Spinal cord (tissue), 10 donors: Measurements from ENCODE around the gene HYAL2. TPM values are rescaled to one million over a fixed set of nuclear protein-coding genes. Genes with fewer than 3 reads are reported as not detected.
A peak's percentile ranks its signal among the peaks of the same experiment; 100 is the strongest.

Source experiments
- DNase-seq, 6 donors: peaks; one replicate each; pipeline versions ENCODE4 v3.0.0 to v3.0.0-alpha.2; 2013 to 2015; ENCODE audit warnings: low spot score in 6 of 6, low read depth in 4 of 6
- H3K27ac ChIP-seq: one replicate; pipeline ENCODE4 v1.5.1; 2013; ENCODE audit warnings: low read depth, low read length, control low read depth
- H3K27me3 ChIP-seq: one replicate; pipeline ENCODE4 v1.6.1; 2013; ENCODE audit warnings: low read length; ENCODE audit not compliant: control insufficient read depth, insufficient read depth
- H3K36me3 ChIP-seq: one replicate; pipeline ENCODE4 v1.6.1; 2013; ENCODE audit warnings: low read length; ENCODE audit not compliant: control insufficient read depth, insufficient read depth
- H3K4me1 ChIP-seq: one replicate; pipeline ENCODE4 v1.6.1; 2013; ENCODE audit warnings: low read length; ENCODE audit not compliant: control insufficient read depth, insufficient read depth
- H3K4me3 ChIP-seq: one replicate; pipeline ENCODE4 v1.5.1; 2013; ENCODE audit warnings: low read depth, low read length, control low read depth
- H3K9me3 ChIP-seq: one replicate; pipeline ENCODE4 v1.6.1; 2013; ENCODE audit warnings: low read length; ENCODE audit not compliant: control insufficient read depth, insufficient read depth
- WGBS: methylation state at CpG from one replicate; pipeline ENCODE4 v1.1.5; 2013; ENCODE audit warnings: missing lambda C conversion rate; ENCODE audit not compliant: insufficient coverage; 5-methylcytosine and 5-hydroxymethylcytosine counted together
- polyA plus RNA-seq, 2 donors: library from polyadenylated mRNA; unstranded; fragments of 120-200 nt; gene quantifications; one replicate each; pipeline ENCODE4 v1.2.1, GENCODE V29; 2013; ENCODE audit not compliant: insufficient read length in 2 of 2
- total RNA-seq, 2 donors: library from RNA; depleted of rRNA in 1 of 2; stranded (reverse); fragments of 120-200 nt in 1 of 2; fragments of >200 nt in 1 of 2; gene quantifications; one replicate each; pipeline versions ENCODE4 v1.2.3 to v1.2.4, GENCODE V29; 2013 to 2014
- donor health status: healthy.

The HYAL2 gene
- total and polyA plus RNA-seq, 4 donors, result 30.0 to 92.3 (median 38.1) TPM

- H3K36me3 ChIP-seq, result peaks cover 37% of the 10 kb centered on the region
- H3K4me1 ChIP-seq, result peaks cover 59% of the 10 kb centered on the region
- H3K9me3 ChIP-seq, result no peaks in the 10 kb centered on the region
- no peaks in the 10 kb centered on the region for H3K27me3 ChIP-seq
- peak overlapping the region; percentile 97 for H3K27ac ChIP-seq
- 29% methylated on average over 11 of the region's 12 CpGs for WGBS
- peak in 5 of 6 donors; percentile 27 to 85 (median 43) for DNase-seq
- H3K4me3 ChIP-seq, result peak overlapping the region; percentile 83
Measured at GRCh38 chr3:50299929-50300680, 22.4 kb downstream of the HYAL2 start.

DNA sequence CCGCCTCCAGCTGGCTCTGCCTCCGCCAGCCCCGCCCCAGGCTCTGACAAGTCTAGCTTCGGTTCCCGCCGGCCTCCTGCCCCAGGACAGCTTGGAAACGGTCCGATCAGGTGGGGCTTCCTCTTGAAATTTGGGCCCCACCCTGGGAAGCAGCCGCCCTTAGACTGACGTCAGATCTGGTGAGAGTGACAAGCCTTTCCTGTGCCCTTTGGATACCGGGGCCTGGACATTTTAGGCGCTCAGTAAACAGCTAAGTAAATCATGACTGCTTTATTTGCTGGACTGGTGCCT is 23.0 kb downstream of the HYAL2 start:
- Histone ChIP-seq H3K27me3 (no peaks in the 10 kb centered on the region), H3K4me3 (peak overlapping the region; percentile 83), H3K4me1 (peaks cover 59% of the 10 kb centered on the region), H3K27ac (peak overlapping the region; percentile 97), H3K9me3 (no peaks in the 10 kb centered on the region), H3K36me3 (peaks cover 42% of the 10 kb centered on the region)
- 0% methylated on average over 12 of the region's 12 CpGs for WGBS
- DNase-seq, result no peak

DNA sequence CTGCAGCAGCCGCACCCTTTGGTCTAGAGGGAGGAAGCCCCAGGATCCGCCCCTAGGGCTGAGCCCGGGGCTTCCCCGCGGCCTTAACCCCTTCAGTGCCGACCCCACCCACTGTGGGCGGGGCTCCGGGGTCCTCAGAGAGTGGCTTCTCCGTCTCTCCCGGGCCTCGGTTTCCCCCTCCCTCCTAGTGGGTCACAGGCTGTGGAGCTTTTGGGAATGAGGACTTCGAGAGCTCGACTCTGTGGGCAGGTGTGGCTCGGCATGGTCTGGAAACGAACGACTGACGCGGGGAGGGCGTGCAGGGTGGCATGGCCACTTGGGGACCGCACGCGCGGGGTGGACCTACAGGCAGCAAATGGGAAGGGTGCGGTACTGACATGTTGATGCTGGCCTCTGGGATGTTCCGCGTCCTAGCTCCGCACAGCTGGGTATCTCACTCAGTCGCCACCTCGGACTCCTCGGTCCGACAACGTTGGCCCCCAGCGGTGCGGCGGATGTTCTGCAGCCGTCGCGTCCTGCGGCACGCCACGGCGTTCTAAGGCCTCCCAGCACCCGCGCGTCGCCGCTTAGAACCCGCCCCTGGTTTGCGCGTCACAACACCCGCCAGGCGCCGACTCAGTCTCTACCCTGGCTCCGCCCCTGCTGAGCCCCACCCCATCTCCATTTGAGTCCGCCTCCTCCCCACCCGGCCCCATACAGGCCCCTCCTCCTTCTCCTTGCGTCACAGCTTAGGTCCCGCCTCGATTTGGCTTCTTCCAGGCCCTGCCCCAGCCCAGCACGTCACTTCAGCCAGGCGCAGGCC is 23.5 kb downstream of the HYAL2 start, which contains the start of the genes HYAL3 and NAA80:
TSS of gene HYAL3 (minus strand) at position 570 of the 802 bp plus-strand sequence. CDS start 3,803 bp downstream, outside the sequence.
TSS of gene NAA80 (minus strand) at position 570 of the 802 bp plus-strand sequence. CDS start 1,942 bp downstream, outside the sequence.
- peak; percentile 96 to 100 (median 100) for DNase-seq
- no peaks in the 10 kb centered on the region for H3K9me3 ChIP-seq
- H3K4me3 ChIP-seq, result peak within 1 kb of the TSS; percentile 83
- under 1% methylated on average over 60 of the region's 61 CpGs for WGBS
- peaks cover 42% of the 10 kb centered on the region for H3K36me3 ChIP-seq
- peaks cover 59% of the 10 kb centered on the region for H3K4me1 ChIP-seq
- H3K27me3 ChIP-seq, result no peaks in the 10 kb centered on the region
- H3K27ac ChIP-seq, result peak within 1 kb of the TSS; percentile 97

DNA sequence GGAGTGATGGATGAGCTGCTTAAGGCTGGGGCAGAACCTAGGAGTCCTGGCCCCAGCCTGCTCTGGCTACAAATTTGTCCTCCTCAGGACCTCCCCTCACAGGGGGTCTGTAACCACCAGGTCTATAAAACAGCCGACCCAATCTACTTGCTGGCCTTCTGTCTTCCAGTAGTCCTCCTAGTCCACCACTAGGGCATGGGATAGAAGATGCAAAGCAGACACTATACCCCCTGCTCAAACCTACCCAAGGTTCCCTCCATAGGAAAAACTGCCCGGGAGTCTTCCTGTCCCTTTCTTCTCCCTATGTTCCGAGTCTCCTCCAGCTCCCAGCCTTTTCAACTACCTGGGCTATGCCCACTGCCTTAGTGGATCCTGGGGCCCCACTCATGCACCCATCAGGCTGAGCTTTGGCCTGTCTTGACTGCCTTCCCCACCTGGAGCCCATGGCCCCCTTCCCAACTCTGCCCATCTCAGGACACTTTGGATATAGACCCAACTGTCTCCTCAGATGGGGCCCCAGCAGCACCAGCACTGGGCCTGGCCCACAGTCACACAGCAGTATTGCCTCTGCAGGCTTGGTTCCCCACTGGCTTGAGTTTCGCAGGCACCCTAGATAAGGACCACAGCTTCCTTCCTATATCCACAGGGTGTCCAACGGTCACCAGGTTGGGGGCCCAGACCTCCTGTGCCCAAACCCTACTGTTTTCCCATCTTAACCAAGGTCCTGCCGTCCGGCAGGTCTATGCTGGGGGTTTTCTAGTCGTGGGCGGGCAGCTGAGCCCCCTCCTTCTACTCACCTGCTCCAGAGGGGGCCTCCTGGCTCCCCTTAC is 24.4 kb downstream of the HYAL2 start:
- 46% methylated on average over 9 of the region's 9 CpGs for WGBS
- Histone ChIP-seq H3K27me3 (no peaks in the 10 kb centered on the region), H3K9me3 (no peaks in the 10 kb centered on the region), H3K27ac (peak overlapping the region; percentile 97), H3K36me3 (peaks cover 42% of the 10 kb centered on the region), H3K4me1 (peaks cover 54% of the 10 kb centered on the region), H3K4me3 (peak overlapping the region; percentile 83)
- DNase-seq, result no peak

DNA sequence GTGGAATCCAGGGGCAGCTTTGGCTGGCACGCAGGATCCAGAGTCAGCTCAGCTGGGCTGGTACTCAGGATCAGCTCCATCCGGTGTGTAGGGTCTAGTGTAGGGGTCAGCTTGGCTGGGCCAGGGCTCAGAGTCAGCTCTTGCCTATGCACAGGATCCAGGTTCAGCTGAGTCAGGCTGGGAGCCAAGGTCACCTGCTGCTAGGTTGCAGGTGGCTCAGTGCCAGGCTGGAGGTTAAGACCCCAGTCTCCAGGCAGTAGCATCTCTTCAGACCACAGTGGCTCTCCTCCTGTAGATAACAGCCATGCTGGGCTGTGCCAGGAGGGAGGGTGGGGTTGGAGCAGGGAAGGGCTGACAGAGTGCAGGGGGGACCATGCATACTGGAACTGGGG is 25.2 kb downstream of the HYAL2 start:
- H3K9me3 ChIP-seq, result no peaks in the 10 kb centered on the region
- no peak for DNase-seq
- no peak overlapping the region for H3K27ac ChIP-seq
- H3K4me1 ChIP-seq, result peaks cover 54% of the 10 kb centered on the region
- H3K27me3 ChIP-seq, result no peaks in the 10 kb centered on the region
- peaks cover 38% of the 10 kb centered on the region for H3K36me3 ChIP-seq
- no peak overlapping the region for H3K4me3 ChIP-seq
- WGBS, result 96% methylated on average over 2 of the region's 2 CpGs

GRCh38 chr3:50296721-50297383 is 25.7 kb downstream of the HYAL2 start:
- Histone ChIP-seq H3K36me3 (peaks cover 32% of the 10 kb centered on the region), H3K4me3 (no peak overlapping the region), H3K9me3 (no peaks in the 10 kb centered on the region), H3K4me1 (peaks cover 51% of the 10 kb centered on the region), H3K27me3 (no peaks in the 10 kb centered on the region), H3K27ac (no peak overlapping the region)
- DNase-seq, result no peak
- WGBS, result 97% methylated on average over 18 of the region's 18 CpGs

- Histone ChIP-seq H3K9me3 (no peaks in the 10 kb centered on the region), H3K36me3 (peaks cover 30% of the 10 kb centered on the region), H3K4me3 (no peak overlapping the region), H3K27ac (no peak overlapping the region), H3K27me3 (no peaks in the 10 kb centered on the region), H3K4me1 (peaks cover 56% of the 10 kb centered on the region)
- 86% methylated on average over 5 of the region's 8 CpGs for WGBS
- DNase-seq, result no peak
Measured at GRCh38 chr3:50295553-50296431, 26.8 kb downstream of the HYAL2 start.

DNA sequence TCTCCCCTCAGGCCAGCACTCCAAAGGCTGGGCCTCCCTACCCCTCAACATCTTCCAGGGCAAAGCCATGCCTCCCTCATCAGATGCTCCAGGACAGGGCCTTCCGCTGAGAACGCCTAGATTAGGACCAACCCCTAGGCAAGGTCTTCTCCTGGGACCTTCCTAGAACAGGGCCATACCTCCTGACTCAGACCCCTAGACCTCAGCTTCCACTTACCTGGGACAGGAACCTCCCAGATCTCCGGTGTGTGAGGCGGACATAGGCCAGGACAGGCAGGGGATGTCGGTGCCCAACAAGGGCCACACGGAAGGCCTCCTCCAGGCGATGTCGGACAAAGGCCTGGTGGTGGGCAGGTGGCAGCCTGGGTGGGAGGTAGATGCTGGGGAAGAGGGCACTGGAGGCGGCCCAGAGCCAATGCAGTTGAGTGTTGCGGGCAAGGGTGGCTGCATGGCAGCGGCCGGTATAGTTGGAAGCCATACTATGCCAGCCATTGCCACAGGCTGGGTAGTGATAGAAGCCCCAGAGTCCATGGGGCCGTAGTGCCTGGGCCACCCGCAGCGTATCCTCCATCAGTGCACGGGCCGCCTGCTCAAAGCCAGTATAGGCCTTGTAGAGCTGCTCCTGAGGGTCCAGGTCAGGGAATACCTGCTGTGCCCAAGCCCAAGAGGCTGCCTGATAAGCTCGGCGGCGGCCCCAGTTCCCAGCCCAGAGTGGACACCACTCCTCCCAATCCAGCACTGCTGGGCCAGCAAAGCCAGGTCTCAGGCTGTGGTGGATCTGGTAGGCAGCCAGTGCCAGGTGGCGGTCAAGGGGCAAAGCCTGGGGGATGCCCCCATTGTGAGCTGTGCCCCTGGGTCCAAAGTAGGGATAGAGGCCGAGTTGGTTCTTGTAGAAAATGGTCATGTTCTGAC is 27.8 kb downstream of the HYAL2 start:
- 89% methylated on average over 22 of the region's 22 CpGs for WGBS

More for the DNA sequence above, 27.8 kb downstream of the HYAL2 start:
- Histone ChIP-seq H3K4me3 (no peak overlapping the region), H3K27ac (no peak overlapping the region), H3K9me3 (no peaks in the 10 kb centered on the region), H3K27me3 (no peaks in the 10 kb centered on the region), H3K4me1 (peaks cover 51% of the 10 kb centered on the region), H3K36me3 (peaks cover 36% of the 10 kb centered on the region)
- no peak for DNase-seq
